ENCODE results near the gene ZFP62. TPM values are rescaled to one million over a fixed set of nuclear protein-coding genes. Genes with fewer than 3 reads are reported as not detected.

ZFP62 gene
- total RNA-seq, 2 donors from 2014 or later = 21.2 to 22.2 TPM

GRCh38 chr5:180870276-180871068, 9.4 kb upstream of the ZFP62 start:
- no peak for DNase-seq (ENCODE audit: low spot score)
- intact Hi-C loops (cut with DNase I) = no loop called here

- intact Hi-C loops (cut with DNase I) = loop anchor here in 1 of 2 donors (10.0 kb wide), 2 partner anchors 85 to 375 kb away; partner anchors contain the start of gene RACK1
- DNase-seq (ENCODE audit: low spot score) = no peak
Measured at GRCh38 chr5:180869587-180869986, 8.5 kb upstream of the ZFP62 start.

- intact Hi-C loops (cut with DNase I) = loop anchor here in 1 of 2 donors (10.0 kb wide), 2 partner anchors 84 to 376 kb away; partner anchors contain the start of gene RACK1
- peak; percentile 93 for DNase-seq (ENCODE audit: low spot score)
Measured at GRCh38 chr5:180868960-180869359, 7.9 kb upstream of the ZFP62 start.

GRCh38 chr5:180866985-180867384, 5.9 kb upstream of the ZFP62 start:
- intact Hi-C loops (cut with DNase I) = loop anchor here in 1 of 2 donors (10.0 kb wide), 2 partner anchors 82 to 378 kb away; partner anchors contain the start of gene RACK1
- no peak for DNase-seq (ENCODE audit: low spot score)

GRCh38 chr5:180865981-180866695, 5.1 kb upstream of the ZFP62 start:
- no peak for DNase-seq (ENCODE audit: low spot score)
- intact Hi-C loops (cut with DNase I) = loop anchor here in 1 of 2 donors (10.0 kb wide), 2 partner anchors 81 to 379 kb away; partner anchors contain the start of gene RACK1

GRCh38 chr5:180862645-180863044, 1.6 kb upstream of the ZFP62 start:
- intact Hi-C loops (cut with DNase I) = loop anchor here in 1 of 2 donors (10.0 kb wide), 2 partner anchors 78 to 382 kb away; partner anchors contain the start of gene RACK1
- no peak for DNase-seq (ENCODE audit: low spot score)

GRCh38 chr5:180860273-180860886, 696 bp downstream of the ZFP62 start:
- intact Hi-C loops (cut with DNase I) = loop anchor here (2.0 to 10.0 kb wide), 3 partner anchors 30 to 384 kb away; partner anchors contain the start of gene RACK1 (in 1 of the 2)
- DNase-seq (ENCODE audit: low spot score) = peak; percentile 80

- intact Hi-C loops (cut with DNase I) = no loop called here
- DNase-seq (ENCODE audit: low spot score) = no peak
Measured at GRCh38 chr5:180858586-180858985, 2.5 kb downstream of the ZFP62 start.

GRCh38 chr5:180853848-180854176, 7.3 kb downstream of the ZFP62 start:
- intact Hi-C loops (cut with DNase I) = no loop called here

GRCh38 chr5:180853121-180853847, 7.8 kb downstream of the ZFP62 start:
- intact Hi-C loops (cut with DNase I) = no loop called here
- DNase-seq (ENCODE audit: low spot score) = no peak

More at GRCh38 chr5:180853848-180854176, 7.3 kb downstream of the ZFP62 start:
- DNase-seq (ENCODE audit: low spot score) = no peak

GRCh38 chr5:180852495-180852894, 8.6 kb downstream of the ZFP62 start:
- no peak for DNase-seq (ENCODE audit: low spot score)
- intact Hi-C loops (cut with DNase I) = no loop called here

GRCh38 chr5:180850434-180851078, 10.5 kb downstream of the ZFP62 start:
- intact Hi-C loops (cut with DNase I) = no loop called here
- DNase-seq (ENCODE audit: low spot score) = no peak

- intact Hi-C loops (cut with DNase I) = no loop called here
- DNase-seq (ENCODE audit: low spot score) = no peak
Measured at GRCh38 chr5:180849827-180850226, 11.2 kb downstream of the ZFP62 start.

- DNase-seq (ENCODE audit: low spot score) = no peak
- intact Hi-C loops (cut with DNase I) = no loop called here
Measured at GRCh38 chr5:180848878-180849277, 12.2 kb downstream of the ZFP62 start.

- no peak for DNase-seq (ENCODE audit: low spot score)
Measured at GRCh38 chr5:180848265-180848664, 12.8 kb downstream of the ZFP62 start.

GRCh38 chr5:180847026-180847425, 14.1 kb downstream of the ZFP62 start:
- intact Hi-C loops (cut with DNase I) = no loop called here
- DNase-seq (ENCODE audit: low spot score) = no peak

More at GRCh38 chr5:180848265-180848664, 12.8 kb downstream of the ZFP62 start:
- intact Hi-C loops (cut with DNase I) = no loop called here

- intact Hi-C loops (cut with DNase I) = no loop called here
- DNase-seq (ENCODE audit: low spot score) = no peak
Measured at GRCh38 chr5:180844858-180845257, 16.2 kb downstream of the ZFP62 start.

- intact Hi-C loops (cut with DNase I) = no loop called here
- DNase-seq (ENCODE audit: low spot score) = no peak
Measured at GRCh38 chr5:180844432-180844831, 16.6 kb downstream of the ZFP62 start.

- no peak for DNase-seq (ENCODE audit: low spot score)
- intact Hi-C loops (cut with DNase I) = loop anchor here in 1 of 2 donors (10.0 kb wide), 1 partner anchor 55 kb away; no protein-coding TSS in a partner anchor
Measured at GRCh38 chr5:180839935-180840334, 21.1 kb downstream of the ZFP62 start.

All from posterior vena cava (tissue), 2 donors.